CMK (cell line): ENCODE data around the gene EFNB2.

Source experiments
- DNase-seq: peaks from one replicate; pipeline ENCODE4 v3.0.0-alpha.2; 2010; ENCODE audit warnings: low read depth

EFNB2 gene

DNA sequence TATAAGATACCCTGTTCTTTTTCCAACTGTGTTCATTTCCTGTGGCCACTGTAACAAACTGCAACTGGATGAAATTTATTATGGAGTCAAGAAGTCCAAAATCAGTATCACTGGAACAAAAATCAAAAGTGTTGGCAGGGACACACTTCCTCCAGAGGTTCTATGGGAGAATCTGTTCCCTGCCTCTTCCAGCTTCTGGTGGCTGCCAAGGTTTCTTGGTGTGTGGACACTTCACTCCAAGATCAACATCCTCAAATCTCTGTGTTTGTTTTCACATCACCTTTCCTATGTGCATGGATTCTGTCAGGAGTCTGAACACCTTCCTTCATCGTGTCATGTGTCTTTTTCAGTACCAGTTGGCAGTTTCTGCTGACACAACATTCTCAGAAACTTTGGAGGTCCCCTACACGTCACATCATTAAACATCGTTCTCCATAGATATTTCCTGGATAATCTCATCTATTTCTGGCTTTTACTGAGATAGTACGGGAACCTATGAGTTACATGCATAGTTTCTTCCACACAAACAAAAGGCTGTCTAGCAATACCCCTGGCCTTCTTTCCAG is 15.2 kb upstream of the EFNB2 start:
- no peak for DNase-seq

DNA sequence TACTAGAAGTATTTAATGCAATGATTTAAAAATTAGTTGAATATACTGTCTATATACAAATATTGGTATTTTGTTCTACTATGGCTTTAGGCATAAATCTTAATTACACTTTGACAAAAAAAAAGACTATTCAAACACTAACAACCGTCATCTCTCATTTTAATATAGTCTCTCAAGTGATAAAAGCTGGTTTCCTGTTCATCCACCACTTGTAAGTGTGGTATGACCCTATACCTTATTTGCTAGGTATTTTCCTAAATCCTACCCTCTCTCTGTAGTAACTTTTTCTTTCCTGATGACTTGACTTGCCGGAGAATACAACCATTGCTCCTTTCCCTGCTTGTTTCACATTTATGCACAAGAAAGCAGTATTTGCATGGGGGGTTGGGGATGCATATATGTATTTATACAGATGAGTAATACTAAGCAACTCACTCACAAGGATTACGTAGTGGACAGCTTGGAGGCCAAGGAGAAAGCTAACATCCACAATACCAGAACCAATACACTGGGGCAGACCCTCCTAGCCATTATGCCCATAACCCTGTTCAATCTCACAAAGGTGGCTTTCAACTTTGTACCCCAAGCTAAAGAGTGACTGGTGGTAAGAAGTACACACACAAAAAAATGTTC is 12.7 kb upstream of the EFNB2 start:
- no peak for DNase-seq

DNA sequence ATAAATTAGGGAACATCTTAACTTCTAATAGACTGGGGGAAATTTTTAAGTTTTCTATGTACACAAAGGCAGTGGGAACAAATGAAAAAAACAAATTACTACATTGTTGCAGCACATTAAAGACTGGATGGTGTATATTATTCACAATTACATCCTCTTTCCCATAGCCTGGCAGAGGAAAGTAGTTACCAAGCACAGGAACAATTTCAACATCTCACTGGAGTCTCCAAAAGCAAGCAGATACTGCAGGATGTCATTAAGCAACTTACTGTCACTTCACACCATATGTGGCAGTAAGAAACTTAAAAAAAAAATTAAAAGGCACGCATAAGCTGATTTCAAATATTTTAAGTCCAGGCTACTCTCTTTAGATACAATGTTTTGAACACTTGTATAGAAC is 6.4 kb upstream of the EFNB2 start:
- DNase-seq, result no peak

DNA sequence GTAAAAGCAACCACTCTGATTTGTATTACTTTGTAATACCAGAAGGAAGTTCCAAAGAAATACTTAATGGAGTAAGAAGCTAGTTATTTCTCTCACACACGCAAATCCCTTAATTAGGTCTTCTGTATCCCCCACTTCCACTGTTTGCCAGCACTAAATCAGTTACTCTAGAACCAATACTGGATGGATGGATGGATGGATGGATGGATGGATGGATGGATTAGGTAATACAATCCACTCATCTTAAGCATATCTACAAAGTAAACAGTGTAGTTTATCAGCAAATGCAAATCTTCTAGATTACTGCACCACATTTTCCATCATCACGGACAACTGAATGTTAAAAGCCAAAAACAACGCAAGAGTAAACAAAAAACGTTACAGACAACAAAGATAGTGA is 5.2 kb upstream of the EFNB2 start:
- DNase-seq, result no peak

DNA sequence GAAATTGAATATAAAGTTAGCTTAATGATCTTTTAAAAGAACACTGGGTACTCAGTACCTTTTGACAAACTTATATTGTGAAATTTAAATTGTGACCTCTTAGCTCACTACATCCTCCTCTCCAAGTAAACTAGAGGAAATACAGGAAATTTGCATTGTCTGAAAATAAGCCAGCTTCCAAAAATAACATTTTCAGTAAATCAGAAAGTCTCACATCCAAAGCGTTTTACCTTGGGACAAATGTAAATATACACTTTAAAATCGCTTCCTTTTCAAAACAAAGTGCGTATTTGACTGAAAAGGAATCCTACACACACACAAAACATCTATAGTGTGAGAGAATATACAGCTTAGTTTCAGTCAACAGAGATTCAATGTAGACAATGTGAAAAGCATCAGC is 2.1 kb upstream of the EFNB2 start:
- DNase-seq, result no peak

DNA sequence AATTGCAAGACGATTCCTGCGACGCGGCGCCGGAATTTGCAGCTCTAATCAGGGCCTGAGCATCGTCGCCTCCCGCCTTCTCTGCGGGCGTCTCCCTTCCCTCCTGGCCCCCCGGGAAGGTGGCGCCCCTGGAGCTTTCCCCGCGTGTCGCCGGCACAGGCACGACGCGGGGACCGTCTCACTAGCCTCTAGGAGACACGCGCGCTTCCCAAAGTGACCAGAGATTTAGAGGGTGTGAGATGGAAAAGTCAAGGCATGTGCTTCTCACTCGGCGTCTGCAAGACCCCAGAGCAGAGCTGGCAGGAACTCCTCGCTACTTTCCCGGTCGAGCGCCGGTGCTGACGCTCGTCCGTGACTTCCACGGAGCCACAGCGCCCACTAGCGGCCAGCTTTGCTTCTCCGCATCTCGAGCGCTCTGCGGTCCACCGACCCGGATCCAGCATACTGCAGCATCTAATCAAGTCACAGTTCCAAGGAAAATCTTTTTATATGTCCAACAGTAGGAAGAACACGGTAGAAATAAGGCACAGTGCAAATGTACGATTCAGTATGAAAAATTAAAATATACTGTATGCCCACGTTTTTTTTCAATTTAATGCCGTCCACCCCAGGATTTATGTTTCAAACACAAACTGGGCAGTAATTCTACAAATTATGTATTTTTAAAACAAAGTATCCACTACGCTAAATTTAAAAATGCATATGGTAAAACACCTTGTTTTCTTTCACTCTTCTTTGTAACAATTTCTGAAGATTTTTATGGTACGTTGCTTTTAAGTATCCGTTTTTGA is 977 bp upstream of the EFNB2 start:
- peak; percentile 78 for DNase-seq

DNA sequence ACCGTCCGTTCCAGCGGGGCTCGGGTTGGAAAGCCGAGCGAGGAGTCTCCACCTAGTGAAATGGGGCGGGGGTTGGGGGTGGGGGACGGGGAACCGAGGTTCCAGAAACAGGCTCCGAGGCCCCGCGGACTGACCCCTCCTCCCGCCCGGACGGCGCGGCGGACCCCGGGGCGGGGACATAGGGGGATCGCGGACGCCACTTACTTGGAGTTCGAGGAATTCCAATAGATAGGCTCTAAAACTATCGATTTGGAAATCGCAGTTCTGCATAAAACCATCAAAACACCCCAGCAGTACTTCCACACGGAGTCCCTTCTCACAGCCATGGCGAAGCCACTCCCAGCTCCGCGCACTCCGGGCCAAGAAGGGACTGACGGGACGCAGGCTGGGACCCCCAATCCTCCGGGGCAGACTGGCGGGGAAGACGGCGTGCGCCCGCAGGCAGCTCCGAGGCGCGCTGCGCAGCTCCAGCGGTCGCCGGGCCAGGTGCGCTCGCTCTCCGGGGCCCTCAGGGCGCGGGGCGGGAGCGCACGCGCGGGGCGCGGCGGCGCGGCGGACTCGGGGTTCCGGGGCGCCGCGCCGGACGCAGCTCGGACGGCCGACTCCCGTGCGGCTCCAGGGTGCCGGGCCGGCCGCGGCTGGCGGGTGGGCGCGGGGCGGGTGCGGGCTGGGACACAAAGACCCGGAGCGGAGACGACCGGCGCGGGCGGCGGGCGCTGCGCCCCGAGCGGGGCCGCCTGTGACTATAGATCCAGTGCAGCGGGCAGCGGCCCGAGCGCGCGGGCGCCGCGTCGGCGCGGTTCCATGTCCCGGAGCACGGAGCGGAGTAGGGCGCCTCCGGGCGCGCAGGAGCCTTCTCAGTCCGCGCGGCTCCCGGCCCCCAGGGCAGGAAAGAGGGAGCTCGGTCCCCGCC is 567 bp downstream of the EFNB2 start:
- no peak for DNase-seq

DNA sequence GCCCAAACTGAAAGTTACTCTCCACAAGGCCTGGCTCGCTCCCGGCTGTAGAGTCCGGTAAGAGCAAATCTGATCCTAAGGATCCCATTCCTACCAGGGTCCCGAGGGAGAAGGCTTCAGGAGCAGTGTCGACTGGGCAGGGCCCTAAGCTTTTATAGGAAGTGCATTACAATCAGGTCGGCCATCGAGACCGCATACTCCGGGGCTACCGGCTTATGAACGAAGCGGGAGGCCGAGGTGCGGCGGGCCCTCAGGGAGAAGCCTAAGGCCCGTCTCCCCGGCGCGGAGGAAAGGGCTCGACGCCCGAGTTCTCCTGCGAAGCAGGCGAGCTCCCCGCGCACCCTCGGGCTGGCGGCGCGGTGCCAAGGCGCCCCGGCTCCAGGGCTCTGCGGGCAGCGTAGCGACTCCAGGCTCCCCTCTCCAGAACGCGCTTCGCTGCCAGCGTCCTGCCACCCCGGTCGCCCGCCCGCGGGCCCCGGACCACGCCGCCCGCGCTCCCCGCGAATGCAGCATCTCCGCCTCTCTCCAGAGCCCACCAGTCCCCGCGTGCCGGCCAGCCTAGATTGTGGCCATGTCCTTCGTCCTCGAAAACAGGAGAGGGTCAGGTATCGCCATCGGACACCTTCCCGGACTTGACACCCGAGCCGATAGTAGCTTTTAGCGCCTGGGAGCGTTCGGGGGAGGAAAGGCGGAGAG is 1.4 kb downstream of the EFNB2 start:
- DNase-seq, result no peak

DNA sequence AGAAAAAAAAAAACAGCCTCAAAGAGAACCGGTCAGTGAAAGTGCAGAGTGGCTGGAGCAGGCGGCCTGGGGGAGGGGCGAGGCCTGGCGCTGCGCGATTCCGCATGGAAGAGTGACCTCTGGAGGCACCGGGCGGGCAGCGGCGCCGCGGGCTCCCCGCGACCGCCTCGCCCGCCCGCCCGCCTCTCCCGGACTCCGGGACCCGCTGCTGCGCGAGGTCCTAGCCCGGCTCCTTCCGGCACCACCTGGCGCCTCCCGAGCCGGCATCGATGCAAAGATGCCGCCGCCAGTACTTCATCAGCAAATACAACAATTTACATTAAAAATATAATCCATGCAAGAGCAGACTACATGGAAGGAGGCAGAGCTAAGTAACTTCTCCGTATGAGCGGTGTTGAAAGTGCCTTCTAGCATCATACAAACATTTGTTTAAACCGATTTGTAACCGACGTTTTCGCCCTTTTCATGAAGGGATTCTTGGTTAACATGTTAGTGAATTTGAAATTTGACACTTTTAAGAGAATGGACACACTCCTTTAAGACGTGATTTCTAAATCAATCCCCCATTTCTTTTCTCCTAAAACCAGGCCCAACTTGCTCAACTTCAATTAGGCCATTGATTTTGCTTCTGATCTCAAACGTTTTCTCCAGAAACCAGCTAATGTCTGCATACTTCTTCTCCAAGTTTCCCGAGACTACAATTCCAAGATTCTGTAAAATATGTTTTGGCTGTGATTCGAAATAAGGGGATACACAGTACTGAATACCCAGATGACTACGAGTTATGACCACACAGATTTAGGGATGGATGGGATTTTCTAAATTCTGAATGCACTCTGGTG is 2.1 kb downstream of the EFNB2 start:
- DNase-seq, result peak; percentile 38

DNA sequence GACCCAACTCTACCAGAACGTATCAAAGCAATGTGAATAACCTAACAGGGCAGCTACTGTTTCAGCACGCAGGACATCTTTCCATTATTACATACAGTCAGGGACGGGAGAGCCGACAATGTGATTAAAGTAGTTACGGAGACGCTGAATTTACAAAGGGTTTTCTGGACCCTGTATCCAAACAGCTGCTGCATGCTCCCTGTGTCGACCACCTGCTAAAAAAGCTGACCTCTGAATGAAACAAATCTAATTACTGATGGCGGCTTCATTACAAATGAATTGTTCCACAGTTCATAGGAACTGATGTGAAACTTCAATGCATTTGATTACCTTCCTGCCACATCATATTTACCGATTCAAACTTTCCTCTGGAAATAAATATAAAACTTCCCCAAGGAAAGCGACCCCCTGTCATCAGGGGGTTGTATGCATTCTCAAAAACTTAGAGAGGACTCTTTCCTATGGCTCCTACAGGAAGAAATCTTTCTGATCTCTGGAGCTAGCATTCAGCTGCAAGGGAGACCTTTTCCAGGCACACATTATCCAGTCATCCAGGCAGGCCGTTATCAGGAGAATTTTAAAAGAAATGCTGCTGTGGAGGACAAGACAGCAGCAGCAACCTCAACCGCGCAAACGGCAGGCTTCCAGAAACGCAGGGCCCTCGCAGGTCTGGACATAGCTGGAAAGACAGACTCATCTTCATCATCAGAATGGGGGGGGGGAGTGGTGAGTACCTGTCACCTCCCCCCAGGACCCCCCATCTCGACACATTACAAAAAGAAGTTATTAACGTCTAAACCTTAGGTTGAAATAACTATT is 3.1 kb downstream of the EFNB2 start:
- DNase-seq, result no peak

DNA sequence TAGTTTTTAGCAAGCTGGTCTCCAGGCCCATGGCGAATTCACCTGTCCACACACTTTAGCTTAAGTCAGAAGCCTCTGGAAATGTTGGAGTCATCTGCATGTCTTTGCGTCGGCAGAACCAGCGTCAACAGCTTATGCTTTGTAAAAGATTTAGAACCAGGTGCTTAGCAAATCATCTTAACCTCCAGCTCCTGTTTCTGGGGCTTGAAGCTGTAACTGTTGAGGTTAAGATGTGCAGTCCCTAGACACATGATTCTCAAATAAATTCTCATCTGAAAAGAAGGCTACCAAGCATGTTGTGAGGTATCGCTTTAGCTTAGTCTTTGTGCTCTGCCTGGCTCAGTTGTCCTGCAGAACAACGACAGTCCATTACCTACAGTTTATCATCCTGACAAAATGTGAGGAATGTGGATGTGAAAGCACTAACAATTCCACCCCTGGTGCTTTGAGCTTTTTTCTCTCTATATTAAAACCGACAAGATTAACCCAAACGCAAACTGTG is 4.4 kb downstream of the EFNB2 start:
- no peak for DNase-seq

DNA sequence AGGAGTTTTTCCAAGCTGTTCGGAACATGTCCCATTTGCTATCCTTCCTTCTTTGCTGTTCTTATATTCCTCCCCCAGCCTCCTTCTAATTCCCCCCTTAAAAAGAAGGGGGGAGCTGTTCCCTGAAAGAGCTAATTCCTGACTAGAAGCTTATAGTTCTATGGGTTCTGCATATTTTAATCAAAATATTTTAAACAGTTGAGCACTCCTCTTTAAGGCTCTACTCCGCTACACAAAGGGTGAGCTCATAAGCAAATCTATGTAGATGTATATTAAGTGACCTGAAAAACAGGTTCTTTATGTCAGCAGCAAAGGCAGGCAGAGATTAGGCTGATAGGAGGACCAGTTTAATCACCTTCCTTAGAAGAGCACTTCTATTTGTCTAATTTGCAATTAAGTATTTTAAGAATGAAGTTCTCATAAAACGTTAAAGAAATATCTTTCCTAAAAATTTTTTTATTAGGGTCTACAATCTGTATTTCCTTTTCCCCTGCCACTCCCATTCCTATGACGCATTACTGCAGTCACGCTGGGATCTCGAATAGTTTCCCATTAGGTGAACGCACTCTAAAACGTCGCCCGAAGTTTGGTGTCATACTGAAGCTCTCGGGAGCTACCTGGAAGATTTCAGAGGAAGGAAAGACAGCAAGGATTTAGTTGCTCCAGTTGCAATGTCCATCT is 5.2 kb downstream of the EFNB2 start:
- no peak for DNase-seq

DNA sequence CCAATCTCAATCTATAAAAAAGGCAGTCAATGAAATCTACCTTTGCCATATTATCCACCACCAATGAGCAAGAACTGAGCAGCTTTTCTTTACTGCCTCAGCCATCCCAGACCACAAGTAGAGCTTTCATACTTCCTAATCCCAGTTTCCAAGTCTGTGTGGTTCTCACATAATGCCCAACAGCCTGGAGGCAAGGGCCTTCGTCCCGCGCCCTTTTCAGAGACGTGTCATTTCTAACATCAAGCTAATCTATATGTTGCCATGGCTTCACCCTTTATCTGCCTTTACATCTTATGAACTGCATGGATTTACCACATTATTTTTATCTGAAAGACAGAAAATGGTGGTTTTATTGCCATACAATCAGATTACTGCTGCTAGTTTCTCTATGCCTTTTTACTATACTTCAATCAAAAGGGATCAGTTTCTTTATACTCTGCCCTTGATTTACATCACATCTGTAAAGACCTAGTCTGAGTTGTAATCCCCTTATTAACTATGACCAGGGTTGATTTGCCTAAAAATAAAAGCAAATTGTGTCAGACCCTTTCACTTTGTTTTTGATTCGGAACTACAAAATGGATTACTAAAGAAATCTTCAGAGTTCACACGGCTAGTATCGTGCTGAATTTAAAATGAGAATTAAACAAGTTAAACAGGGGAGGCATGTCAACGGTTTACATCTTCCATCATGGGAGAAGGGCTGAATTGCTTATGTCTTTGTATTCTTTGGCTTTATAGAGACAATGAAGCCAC is 5.9 kb downstream of the EFNB2 start:
- no peak for DNase-seq

DNA sequence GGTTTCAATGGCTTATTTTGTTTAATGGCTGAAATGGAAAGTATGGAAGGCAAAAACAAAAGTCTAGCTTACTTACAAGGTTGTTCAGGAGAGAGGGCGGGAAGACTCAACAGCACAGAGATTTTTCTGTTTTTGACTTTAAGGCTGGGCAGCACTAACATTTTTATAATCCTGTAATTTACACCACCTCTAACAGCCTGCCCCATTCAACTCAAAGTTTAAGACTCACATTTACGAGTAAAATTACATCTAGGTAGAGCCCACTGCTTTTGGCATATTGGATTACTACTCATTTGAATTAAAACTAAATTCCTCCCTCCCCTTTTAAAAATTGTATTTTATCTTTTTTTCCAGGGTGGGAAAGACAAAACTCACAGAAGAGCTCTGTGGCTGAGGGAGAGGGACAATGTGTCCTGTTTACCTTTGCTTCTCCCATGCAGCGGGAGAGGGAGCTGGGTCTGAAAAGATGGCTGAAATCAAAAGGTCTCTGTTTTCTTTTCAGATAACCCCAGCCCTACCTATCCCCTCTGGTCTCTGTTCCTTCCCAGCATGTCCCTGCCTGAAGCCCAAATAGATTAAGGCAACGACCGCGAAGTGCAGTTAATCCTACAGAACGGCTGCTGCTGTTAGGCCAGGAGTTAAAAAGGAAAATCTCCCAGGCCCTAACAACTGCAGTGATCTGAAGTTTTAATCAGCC is 6.6 kb downstream of the EFNB2 start:
- DNase-seq, result no peak

DNA sequence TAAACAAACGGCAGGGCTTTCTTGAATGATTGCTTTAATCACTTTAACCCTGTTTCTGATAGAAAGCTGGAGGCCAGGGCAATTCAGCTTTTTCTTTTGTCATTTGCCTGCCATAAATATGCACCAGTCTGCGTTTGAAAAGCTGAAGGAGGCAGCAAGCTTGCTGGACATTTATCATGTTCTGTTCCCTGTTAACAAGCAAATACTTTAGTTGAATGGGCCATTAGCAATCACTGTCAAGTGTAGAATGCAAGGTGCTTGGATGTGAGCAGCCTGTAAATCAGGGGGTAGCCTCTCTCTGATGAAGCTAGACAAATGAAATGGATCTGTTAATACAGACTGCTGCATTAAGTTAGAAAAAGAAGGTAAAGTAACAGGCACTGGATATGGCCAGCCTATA is 7.6 kb downstream of the EFNB2 start:
- no peak for DNase-seq

DNA sequence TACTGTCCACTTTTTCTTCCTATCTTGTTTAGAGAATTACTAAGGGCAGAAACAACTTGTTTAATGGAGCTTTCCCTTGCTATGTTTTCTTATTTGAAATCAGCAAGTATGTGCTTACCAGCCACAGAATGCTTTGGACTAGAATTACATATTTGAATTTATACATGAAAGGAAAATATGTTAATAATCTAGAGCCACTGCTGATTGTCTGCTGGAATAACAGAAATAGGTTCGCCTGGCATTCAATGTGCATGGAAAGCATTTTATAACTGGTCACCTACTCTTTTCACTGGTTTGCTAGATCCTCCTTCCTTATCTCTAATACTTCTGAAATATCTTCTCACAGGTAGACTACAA is 8.0 kb downstream of the EFNB2 start:
- DNase-seq, result no peak

DNA sequence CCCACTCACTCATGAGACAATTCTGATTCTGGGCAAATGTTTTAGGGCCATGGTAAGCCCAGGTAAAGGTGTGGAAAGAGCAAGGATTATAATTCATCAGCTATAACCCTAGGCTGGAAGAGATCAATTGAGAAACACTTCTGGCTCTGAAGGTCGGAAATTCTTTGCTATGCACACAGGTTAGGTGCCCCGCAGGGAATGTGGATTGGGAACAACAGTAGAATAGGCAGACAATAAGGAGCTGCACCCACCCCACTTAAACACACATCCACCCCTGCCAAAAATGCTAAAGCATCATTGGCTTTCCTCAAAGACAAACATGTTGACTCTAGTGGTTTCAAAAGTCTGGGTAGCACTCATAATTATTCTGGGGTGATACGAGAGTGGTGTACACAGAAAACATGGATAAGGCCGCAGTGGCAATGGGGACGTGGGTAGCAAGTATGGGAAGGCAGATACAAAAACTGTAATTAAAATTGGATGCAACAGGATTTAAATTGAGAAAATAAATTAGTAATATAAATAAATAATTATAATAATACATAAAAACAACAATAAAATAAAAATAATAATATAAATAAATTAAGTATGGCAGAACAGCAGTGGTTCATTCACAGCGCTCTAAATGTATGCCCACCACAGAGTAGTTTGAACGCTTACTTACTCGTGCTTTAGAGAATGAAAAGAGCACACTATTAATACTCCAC is 8.6 kb downstream of the EFNB2 start:
- DNase-seq, result no peak
